Mesenchymal stem cell (in vitro differentiated cells and primary cell): Measurements from ENCODE around the gene TTBK1.

ENCODE experiments used
- DNase-seq: peaks from one replicate; pipeline ENCODE4 v3.0.0-alpha.2; 2013
- H2AFZ ChIP-seq: one replicate; pipeline ENCODE4 v1.6.1; 2013; ENCODE audit warnings: low read depth, mild to moderate bottlenecking, control low read depth, inconsistent platforms, low read length, moderate library complexity
- H2AK5ac ChIP-seq: 2 replicates; pipeline ENCODE4 v1.6.1; 2013; ENCODE audit warnings: low read length, moderate library complexity, mild to moderate bottlenecking, inconsistent platforms; ENCODE audit not compliant: severe bottlenecking
- H2BK120ac ChIP-seq: one replicate; pipeline ENCODE4 v1.6.1; 2013; ENCODE audit warnings: low read depth, mild to moderate bottlenecking, inconsistent platforms, low read length, moderate library complexity
- H2BK12ac ChIP-seq, 2 experiments: one replicate each; pipeline ENCODE4 v1.6.1; 2013; ENCODE audit warnings: inconsistent platforms in 2 of 2, low read length in 2 of 2, mild to moderate bottlenecking in 2 of 2, moderate library complexity in 2 of 2, control low read depth in 1 of 2
- H2BK15ac ChIP-seq: one replicate; pipeline ENCODE4 v1.6.1; 2013; ENCODE audit warnings: mild to moderate bottlenecking, low read depth, inconsistent platforms; ENCODE audit not compliant: poor library complexity, severe bottlenecking
- H2BK5ac ChIP-seq: 2 replicates; pipeline ENCODE4 v1.6.1; 2013; ENCODE audit warnings: low read depth, mild to moderate bottlenecking, low read length, control low read depth, inconsistent platforms; ENCODE audit not compliant: poor library complexity, severe bottlenecking
- H3K14ac ChIP-seq, 2 experiments: one replicate each; pipeline ENCODE4 v1.6.1; 2013; ENCODE audit warnings: inconsistent platforms in 2 of 2, low read length in 2 of 2, control low read depth in 1 of 2, mild to moderate bottlenecking in 1 of 2, moderate library complexity in 1 of 2
- H3K18ac ChIP-seq, 2 experiments: one replicate each; pipeline ENCODE4 v1.6.1; 2013; ENCODE audit warnings: inconsistent platforms in 2 of 2, low read length in 2 of 2, control low read depth in 1 of 2, low read depth in 1 of 2, mild to moderate bottlenecking in 1 of 2
- H3K23ac ChIP-seq, 2 experiments: one replicate each; pipeline ENCODE4 v1.6.1; 2013; ENCODE audit warnings: inconsistent platforms in 2 of 2, low read length in 2 of 2, mild to moderate bottlenecking in 2 of 2, moderate library complexity in 2 of 2, control low read depth in 1 of 2
- H3K27ac ChIP-seq: 2 replicates; pipeline ENCODE4 v1.5.1; 2013; ENCODE audit warnings: mild to moderate bottlenecking, moderate library complexity, low read length, control low read depth, inconsistent platforms; ENCODE audit not compliant: poor library complexity, severe bottlenecking
- H3K27me3 ChIP-seq, 2 experiments: 2 replicates each; pipeline versions ENCODE4 v1.6.1 to v1.7.0; 2013; ENCODE audit warnings: low read length in 2 of 2, mild to moderate bottlenecking in 2 of 2, moderate library complexity in 2 of 2, control low read depth in 1 of 2, inconsistent platforms in 1 of 2; ENCODE audit not compliant: control insufficient read depth in 1 of 2, insufficient read depth in 1 of 2
- H3K36me3 ChIP-seq, 2 experiments: 2 replicates each; pipeline versions ENCODE4 v1.6.1 to v1.7.0; 2013; ENCODE audit warnings: low read length in 2 of 2, control low read depth in 1 of 2, inconsistent platforms in 1 of 2, low read depth in 1 of 2, mild to moderate bottlenecking in 1 of 2; ENCODE audit not compliant: insufficient read depth in 2 of 2, control insufficient read depth in 1 of 2
- H3K4ac ChIP-seq, 2 experiments: one replicate each; pipeline ENCODE4 v1.6.1; 2013; ENCODE audit warnings: inconsistent platforms in 2 of 2, low read length in 2 of 2, mild to moderate bottlenecking in 2 of 2, moderate library complexity in 2 of 2, control low read depth in 1 of 2, low read depth in 1 of 2
- H3K4me1 ChIP-seq: 2 replicates; pipeline ENCODE4 v1.6.1; 2013; ENCODE audit warnings: low read depth, low read length, control low read depth; ENCODE audit not compliant: control insufficient read depth, insufficient read depth
- H3K4me2 ChIP-seq: 2 replicates; pipeline ENCODE4 v1.6.1; 2013; ENCODE audit warnings: low read length, mild to moderate bottlenecking, inconsistent platforms; ENCODE audit not compliant: poor library complexity, severe bottlenecking
- H3K4me3 ChIP-seq, 2 experiments: 2 replicates each; pipeline versions ENCODE4 v1.5.1 to v1.7.0; 2013; ENCODE audit warnings: low read length in 2 of 2, mild to moderate bottlenecking in 2 of 2, control low read depth in 1 of 2, low read depth in 1 of 2; ENCODE audit not compliant: insufficient read depth in 1 of 2
- H3K79me1 ChIP-seq: replicated peaks from 2 replicates; pipeline ENCODE4 v1.6.1; 2013; ENCODE audit warnings: mild to moderate bottlenecking, control low read depth, low read length, inconsistent platforms; ENCODE audit not compliant: poor library complexity, severe bottlenecking
- H3K9ac ChIP-seq: 2 replicates; pipeline ENCODE4 v1.7.0; 2013; ENCODE audit warnings: mild to moderate bottlenecking, low read length, moderate library complexity
- H3K9me3 ChIP-seq: 2 replicates; pipeline ENCODE4 v1.7.0; 2013; ENCODE audit warnings: mild to moderate bottlenecking, low read length; ENCODE audit not compliant: control insufficient read depth
- H4K8ac ChIP-seq: one replicate; pipeline ENCODE4 v1.6.1; 2013; ENCODE audit warnings: inconsistent platforms, mild to moderate bottlenecking, low read length, moderate library complexity
- H4K91ac ChIP-seq: one replicate; pipeline ENCODE4 v1.6.1; 2013; ENCODE audit warnings: mild to moderate bottlenecking, low read length, inconsistent platforms
- WGBS: methylation state at CpG from one replicate; pipeline ENCODE4 v1.1.7; 2013; ENCODE audit warnings: mixed read lengths; 5-methylcytosine and 5-hydroxymethylcytosine counted together

TTBK1 gene

DNA sequence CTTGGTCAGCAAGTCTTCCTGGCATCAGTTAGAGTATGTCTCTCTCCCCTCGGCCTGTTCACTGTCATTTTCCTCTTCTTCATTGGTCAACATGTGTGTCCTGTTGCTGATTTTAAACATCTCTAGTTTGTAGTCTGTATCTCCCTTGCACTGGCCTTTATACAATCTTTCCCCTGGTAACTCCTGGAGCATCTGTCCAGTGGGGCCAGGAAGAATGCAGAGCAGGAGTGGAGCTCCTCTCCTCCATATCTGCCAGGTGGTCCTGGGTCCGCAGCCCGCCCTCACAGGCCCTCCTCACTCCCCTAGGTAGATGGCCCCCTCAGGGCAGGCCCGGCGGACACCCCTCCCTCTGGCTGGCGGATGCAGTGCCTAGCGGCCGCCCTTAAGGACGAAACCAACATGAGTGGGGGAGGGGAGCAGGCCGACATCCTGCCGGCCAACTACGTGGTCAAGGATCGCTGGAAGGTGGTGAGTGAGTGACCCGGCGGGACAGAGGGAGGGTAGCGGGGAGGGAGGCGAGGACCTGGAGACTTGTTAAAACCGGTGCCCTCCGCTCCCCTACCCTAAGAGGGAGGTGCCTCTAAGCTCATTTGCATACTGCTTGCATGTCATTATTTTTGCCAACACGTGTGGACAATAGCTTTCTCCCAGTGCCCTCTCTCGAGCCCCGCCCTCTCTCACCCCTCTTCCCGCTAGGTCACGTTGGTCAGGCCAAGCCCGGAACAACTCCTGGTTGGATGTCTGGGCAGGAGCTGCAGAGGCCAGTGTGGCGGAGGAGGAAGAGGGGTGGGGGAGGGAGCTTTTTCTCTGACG lies 3.2 kb downstream of the TTBK1 start:
- peaks cover 3% of the 10 kb centered on the region for H3K9me3 ChIP-seq
- H3K4ac ChIP-seq: no peak overlapping the region
- H3K36me3 ChIP-seq: no peaks in the 10 kb centered on the region
- H3K4me2 ChIP-seq: peak overlapping the region; percentile 59
- H3K27me3 ChIP-seq: peaks cover 84 to 85% of the 10 kb centered on the region in 2 experiments
- H4K8ac ChIP-seq: no peak overlapping the region
- H2BK15ac ChIP-seq: no peak overlapping the region
- H2AK5ac ChIP-seq: no peak overlapping the region
- no peak overlapping the region for H3K14ac ChIP-seq
- no peak overlapping the region for H3K23ac ChIP-seq
- peak overlapping the region; percentile 80 for H2AFZ ChIP-seq
- H3K9ac ChIP-seq: no peak overlapping the region
- H3K79me1 ChIP-seq: no peaks in the 10 kb centered on the region
- H2BK5ac ChIP-seq: no peak overlapping the region
- H2BK120ac ChIP-seq: no peak overlapping the region
- H3K18ac ChIP-seq: no peak overlapping the region
- no peak overlapping the region for H2BK12ac ChIP-seq
- no peak for DNase-seq
- H3K27ac ChIP-seq: no peak overlapping the region
- H3K4me1 ChIP-seq: peaks cover 16% of the 10 kb centered on the region
- peak overlapping the region in 1 of 2 experiments; percentile 79 for H3K4me3 ChIP-seq
- 9% methylated on average over 14 of the region's 27 CpGs for WGBS
- no peak overlapping the region for H4K91ac ChIP-seq

GRCh38 chr6:43247114-43247999 lies 4.1 kb downstream of the TTBK1 start:
- WGBS: 3% methylated on average over 40 of the region's 46 CpGs
- Histone ChIP-seq H3K4me2 (peak overlapping the region; percentile 59), H3K27me3 (peaks cover 82 to 85% of the 10 kb centered on the region in 2 experiments), H2BK120ac (no peak overlapping the region), H3K4ac (no peak overlapping the region), H4K91ac (no peak overlapping the region), H2BK15ac (no peak overlapping the region), H3K9ac (no peak overlapping the region), H3K4me3 (peak overlapping the region in 1 of 2 experiments; percentile 79), H4K8ac (no peak overlapping the region), H3K14ac (no peak overlapping the region), H2AK5ac (no peak overlapping the region), H3K4me1 (peaks cover 17% of the 10 kb centered on the region), H3K27ac (no peak overlapping the region), H2BK12ac (no peak overlapping the region), H3K79me1 (no peaks in the 10 kb centered on the region), H3K36me3 (no peaks in the 10 kb centered on the region), H3K9me3 (no peaks in the 10 kb centered on the region), H2BK5ac (no peak overlapping the region), H2AFZ (peak overlapping the region; percentile 80), H3K23ac (peak overlapping the region in 1 of 2 experiments; percentile 23), H3K18ac (no peak overlapping the region)
- DNase-seq: peak; percentile 46

DNA sequence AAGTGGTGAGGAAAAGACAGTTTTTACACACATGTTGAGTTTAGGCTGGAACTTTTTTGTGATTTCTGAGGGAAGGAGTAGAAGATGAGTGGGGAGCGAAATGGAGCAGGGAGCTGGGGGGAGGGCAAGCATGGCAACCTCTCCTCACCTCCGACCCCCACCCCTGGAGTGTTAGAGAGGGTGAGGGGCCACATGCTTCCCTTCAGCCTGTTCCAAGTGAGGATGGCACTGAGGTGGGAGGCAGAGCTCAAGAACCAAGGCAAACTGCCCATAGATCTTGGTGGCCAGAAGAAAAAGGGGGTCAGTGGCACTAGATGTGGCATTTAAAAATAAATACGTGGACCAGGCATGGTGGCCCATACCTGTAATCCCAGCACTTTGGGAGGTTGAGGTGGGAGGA lies 4.8 kb downstream of the TTBK1 start:
- no peak overlapping the region for H4K8ac ChIP-seq
- peaks cover 17% of the 10 kb centered on the region for H3K4me1 ChIP-seq
- H2AK5ac ChIP-seq: no peak overlapping the region
- no peak overlapping the region for H4K91ac ChIP-seq
- WGBS: 64% methylated on average over 1 of the region's 3 CpGs
- no peak overlapping the region for H2BK120ac ChIP-seq
- H3K27me3 ChIP-seq: peaks cover 82 to 84% of the 10 kb centered on the region in 2 experiments
- no peak overlapping the region for H3K9ac ChIP-seq
- H3K27ac ChIP-seq: no peak overlapping the region
- no peaks in the 10 kb centered on the region for H3K9me3 ChIP-seq
- H3K79me1 ChIP-seq: no peaks in the 10 kb centered on the region
- H2BK12ac ChIP-seq: no peak overlapping the region
- no peak overlapping the region for H3K18ac ChIP-seq
- no peak overlapping the region for H3K4ac ChIP-seq
- no peak overlapping the region for H3K23ac ChIP-seq
- no peak overlapping the region for H3K4me3 ChIP-seq
- no peaks in the 10 kb centered on the region for H3K36me3 ChIP-seq
- no peak overlapping the region for H3K4me2 ChIP-seq
- no peak overlapping the region for H2BK5ac ChIP-seq
- no peak overlapping the region for H2BK15ac ChIP-seq
- no peak overlapping the region for H2AFZ ChIP-seq
- DNase-seq: no peak
- no peak overlapping the region for H3K14ac ChIP-seq

GRCh38 chr6:43248791-43249190 lies 5.5 kb downstream of the TTBK1 start:
- Histone ChIP-seq H3K4me3 (no peak overlapping the region), H2BK5ac (no peak overlapping the region), H3K4me1 (peaks cover 14% of the 10 kb centered on the region), H3K18ac (no peak overlapping the region), H3K27ac (no peak overlapping the region), H3K23ac (no peak overlapping the region), H4K91ac (no peak overlapping the region), H3K27me3 (peaks cover 85 to 87% of the 10 kb centered on the region in 2 experiments), H3K14ac (no peak overlapping the region), H3K4me2 (no peak overlapping the region), H2BK120ac (no peak overlapping the region), H2AK5ac (no peak overlapping the region), H3K4ac (no peak overlapping the region), H3K36me3 (no peaks in the 10 kb centered on the region), H3K9ac (no peak overlapping the region), H3K9me3 (no peaks in the 10 kb centered on the region), H2BK12ac (no peak overlapping the region), H4K8ac (no peak overlapping the region), H2AFZ (no peak overlapping the region), H2BK15ac (no peak overlapping the region), H3K79me1 (no peaks in the 10 kb centered on the region)
- DNase-seq: no peak
